HG02571 (cell line): ENCODE measurements around the gene GDF7.

Experiments
- ATAC-seq: cut with Tn5 transposase; IDR thresholded peaks from one replicate; pipeline ENCODE4 v1.9.1; 2021; ENCODE audit warnings: mild to moderate bottlenecking, moderate library complexity; ENCODE audit not compliant: unreplicated experiment

The GDF7 gene

DNA sequence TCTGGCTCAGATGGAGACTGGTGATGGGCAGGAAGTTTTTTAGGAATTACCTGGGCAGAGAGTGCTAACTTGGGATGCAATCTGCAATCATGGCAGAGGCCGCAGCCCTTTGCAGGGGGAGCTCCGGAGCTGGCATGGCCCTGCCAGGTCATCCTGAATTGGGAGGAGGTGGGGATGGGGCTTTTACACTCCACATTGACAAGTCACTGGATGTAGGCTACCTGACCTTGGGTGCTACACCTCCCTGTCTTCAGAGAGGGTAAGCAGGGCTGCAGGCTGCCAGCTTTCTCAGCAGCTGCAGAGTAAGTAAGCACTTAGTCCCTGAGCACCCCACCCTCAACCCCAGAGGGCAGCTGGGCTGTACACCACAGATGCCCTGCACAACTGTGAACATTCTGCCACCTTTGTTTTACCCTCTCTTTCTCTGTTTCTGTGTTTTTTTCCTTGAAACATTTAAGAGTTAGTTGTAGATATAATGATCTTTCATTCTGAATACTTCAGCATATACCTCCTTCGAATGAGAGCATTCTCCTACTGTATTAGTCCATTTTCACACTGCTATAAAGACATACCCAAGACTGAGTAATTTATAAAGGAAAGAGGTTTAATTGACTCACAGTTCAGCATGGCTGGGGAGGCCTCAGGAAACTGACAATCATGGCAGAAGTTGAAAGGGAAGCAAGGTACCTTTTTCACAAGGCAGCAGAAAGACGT lies 9.3 kb upstream of the GDF7 start:
- ATAC-seq, result no peak

DNA sequence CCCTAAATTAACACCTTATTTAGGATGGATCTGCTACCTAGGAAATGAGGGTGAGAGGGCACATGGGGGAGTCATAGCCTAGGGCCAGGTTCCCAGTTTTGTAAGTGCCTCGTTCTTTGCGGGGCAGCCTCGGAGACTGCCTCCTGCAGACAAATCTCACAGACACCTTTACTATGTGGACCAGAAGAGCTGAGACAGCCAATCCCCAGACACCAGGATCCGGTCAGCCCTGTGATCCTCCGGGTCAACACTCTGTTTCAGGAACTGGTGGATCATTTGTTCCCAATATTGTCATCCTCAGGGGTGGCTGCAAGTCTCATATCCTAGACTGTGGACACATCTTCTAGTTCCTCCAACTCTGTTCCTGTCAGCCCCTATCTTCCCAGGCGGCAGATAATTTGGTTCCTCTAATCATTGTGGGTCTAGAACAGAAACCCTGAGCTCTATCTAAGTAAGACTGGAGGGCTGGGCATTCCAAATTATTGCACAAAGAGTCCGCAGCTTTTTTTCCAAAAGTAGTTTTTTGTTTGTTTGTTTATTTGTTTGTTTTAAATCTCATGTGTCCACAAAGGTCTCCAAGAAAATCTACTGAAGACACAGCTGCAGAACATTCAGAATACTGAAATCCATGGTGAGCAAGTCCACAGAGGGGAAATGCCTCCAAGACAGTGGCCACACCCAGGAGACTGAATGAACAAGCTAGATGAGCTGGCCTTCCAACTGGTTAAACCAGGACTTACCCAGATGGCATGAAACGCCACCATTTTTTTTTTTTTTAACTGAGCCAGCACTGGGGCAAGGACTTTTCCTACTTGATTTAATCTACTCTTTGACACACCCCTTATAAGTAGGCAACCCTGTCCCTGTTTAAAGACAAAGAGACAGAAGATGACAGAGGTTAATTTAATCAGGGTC lies 6.2 kb upstream of the GDF7 start:
- no peak for ATAC-seq

DNA sequence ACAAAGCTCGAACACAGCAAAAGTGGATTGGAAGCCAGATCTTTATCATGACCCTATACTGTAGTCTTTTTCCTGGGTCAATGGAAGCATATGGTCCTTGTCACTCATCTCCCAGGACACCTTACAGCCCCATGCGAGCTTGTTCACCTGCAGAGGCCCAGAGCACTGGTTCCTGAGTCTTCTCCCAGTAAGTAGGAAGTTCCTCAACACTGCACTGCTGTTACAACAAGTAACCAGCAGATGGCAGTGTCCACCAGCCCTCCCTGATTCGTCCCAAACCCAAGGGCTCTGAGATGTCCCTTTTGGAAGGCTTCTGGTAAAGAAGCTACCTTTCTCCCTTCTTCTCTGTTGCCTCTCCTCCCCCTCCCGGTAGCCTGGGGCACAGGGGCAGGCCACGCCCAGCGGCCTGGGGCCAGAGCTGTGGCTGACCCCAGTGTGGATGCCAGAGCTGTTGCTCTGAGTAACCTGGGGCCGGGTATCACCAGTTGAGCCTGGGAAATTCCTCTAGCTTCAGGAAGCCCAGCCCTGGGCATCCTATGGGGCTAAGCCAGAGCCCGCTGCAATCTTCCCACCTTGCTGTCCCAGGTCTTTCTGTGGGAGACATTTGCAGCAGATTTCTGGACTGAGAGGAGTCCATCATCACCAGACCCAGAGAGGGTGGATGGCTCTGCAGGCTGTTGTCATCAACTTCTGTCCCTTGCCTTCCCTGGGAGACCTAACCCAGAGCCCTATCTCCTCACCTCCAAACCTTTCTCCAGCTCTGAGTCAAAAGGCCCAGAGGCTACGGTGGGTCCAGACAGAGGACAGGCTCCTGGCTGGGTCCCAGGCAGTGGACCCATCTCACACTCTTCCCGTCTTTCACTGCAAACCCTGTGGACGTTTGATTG lies 5.3 kb upstream of the GDF7 start:
- peak; percentile 73 for ATAC-seq

DNA sequence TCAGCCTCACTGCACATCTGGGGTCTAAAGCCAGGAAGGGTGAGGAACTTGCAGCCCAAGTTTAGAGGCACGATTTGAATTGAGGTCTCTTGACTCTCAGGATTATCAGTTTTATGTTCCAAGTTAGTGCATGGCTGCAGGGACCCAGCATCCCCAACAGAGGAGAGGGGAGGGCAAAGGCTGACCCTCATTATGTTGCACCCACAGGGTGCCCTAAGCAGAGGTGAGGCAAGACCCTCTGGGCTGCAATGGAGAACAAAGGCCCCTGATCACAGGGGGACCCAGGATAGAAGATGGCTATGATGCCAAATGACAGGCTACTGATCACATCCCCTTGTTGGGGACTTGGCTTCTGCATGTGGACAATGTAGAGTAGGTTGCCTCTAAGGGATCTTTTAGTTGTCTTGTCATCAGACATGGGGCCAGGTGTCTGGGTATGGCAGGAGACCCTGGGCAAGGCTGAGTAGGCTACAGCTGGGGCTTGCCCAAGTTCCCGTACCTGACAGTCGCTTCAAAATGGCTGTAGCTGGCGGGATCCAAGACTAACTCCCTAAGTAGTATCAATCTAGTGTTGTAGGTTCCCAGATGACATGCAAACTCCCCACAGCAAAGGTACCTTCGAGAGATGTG lies 4.5 kb upstream of the GDF7 start:
- ATAC-seq, result no peak

DNA sequence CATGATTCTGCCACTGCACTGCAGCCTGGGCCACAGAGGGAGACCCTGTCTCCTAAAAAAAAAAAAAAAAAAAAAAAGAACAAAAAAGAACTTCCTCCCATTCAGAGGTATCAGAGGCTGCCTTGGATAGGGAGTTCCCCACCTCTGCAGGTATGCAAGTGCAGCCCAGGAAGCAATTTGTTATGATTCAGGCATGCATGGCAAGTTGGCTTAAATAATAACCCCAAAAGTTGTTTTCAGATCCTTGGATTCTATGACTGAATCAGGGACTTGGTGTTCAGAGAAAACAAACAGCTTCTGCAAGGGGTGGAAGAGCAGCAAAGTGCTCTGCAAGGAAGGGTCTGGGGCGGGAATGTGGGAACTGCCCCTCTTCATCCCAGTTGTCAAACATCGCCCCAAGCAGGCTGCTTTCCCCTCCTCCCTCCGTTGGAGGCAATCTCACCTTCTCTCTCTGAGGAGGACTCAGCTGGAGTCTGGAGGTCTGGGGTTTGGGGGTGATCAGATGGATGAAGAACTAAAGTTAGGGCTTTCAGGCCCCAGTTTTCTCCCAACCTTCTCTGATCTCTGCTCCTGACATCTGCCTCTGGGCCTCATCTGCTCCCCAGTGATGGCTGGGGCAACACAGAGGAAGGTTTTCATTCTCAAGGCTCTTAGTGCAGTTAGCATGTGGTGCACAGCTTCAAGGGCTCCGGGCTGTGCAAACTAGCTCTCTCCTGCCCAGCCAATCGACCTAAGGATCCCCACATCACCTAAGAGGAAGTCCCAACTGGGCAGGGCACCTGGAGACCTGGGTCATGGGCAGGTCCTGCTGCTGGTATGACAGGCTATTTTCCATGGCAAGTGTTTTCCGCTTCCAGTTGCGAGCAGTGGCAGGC lies 3.5 kb upstream of the GDF7 start:
- no peak for ATAC-seq

DNA sequence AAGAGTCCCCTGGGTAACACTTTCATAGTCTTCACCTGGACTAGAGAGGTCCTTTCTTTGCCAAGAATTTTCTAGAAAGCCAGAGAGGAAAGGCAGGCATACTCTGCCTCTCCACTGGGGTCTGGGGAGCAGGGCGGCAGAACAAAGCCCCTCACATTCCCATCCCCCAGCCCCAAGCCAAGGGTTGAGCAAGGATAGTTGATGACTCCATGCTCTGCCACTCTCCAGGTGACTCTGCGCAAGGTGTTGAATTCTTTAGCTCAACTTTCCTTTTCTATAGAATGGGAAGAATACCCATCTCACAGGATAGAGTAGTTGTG lies 2.9 kb upstream of the GDF7 start:
- ATAC-seq, result no peak

DNA sequence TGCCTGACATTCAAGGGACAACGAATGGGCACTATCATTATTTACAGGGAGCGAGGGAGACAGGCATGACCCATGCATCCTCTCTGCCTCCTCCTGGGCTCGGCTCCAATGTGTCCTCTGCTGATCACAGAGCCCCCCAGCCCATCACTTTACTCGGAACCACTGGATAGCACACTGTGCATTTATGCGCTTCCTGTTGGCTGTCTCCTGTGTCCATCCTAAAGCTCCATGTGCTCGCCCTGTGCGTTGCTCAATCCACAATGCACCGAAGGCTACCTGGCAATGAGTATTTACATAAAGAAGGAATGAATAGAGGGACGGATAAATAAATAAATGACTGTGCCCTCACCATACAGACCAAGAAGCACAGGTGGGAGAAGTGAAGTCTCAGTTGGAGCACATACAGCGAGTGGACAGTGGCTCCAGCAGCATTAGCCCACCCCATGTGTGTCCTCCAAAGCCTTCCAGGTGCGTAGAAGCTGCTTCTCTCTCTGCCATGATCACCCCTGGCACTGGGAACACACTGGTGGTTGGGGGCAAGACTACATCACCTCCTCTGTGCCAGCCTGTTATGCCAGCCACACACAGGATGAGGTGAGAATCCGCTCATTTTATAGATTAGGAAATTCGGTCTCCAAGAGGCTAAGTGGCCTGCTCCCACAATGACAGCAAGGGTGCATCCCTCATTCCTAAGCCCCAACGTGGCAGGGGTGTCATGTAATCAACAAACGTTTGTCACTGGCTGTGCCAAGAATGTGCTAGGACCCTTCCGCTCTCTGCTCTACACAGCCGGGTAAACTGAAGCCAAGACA lies 2.3 kb upstream of the GDF7 start:
- no peak for ATAC-seq

DNA sequence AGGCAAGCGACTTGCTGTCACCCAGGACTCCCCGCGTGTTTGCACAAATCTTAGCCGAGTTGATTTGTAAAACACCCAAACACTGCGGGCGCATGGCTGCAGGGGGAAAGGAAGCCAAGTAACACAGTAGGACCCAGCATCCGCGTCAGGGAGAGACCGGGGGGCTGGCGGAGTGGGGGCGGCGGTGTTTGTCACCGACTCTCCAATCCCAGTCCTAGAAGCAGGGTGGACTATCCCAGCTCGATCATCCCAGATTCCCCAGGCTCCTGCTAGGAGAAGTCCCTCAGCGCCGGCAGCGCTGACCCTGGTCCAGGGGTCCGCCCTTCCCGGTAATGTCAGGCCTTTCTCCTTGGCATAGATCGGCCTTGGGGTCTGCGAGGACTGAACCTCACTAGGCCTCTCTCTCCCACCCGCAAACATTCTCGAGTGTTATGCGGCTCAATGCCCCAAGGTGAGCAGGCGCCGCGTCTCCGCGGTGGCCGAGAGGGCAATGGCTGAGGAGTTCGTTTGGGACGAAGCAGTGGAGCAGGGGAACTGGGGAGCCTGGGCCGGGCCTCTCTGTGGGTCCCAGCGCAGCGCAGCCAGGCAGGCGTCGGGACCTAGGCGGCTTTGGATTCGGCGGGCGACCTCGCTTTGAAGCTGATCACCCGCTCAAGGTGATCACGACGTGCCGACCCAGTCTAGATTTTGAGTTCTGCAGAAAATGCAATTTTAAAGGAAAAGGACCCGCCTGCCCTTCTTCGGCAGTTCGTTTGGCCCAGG lies 1.5 kb upstream of the GDF7 start:
- no peak for ATAC-seq

DNA sequence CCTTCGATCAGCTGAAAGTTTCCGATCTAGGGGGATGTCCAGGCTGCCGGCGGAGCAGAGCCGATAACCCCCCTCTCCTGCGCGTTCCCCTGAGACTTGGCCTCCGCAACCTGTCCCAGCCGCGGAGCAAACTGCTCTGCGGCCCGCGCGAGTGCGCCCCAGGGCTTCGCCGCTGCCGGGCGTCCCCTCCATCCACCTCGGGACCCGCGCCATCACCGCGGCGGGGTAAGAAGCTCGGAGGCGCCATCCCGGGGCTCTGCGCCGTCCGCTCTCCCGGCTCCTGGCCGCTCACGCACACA lies 990 bp upstream of the GDF7 start:
- no peak for ATAC-seq

DNA sequence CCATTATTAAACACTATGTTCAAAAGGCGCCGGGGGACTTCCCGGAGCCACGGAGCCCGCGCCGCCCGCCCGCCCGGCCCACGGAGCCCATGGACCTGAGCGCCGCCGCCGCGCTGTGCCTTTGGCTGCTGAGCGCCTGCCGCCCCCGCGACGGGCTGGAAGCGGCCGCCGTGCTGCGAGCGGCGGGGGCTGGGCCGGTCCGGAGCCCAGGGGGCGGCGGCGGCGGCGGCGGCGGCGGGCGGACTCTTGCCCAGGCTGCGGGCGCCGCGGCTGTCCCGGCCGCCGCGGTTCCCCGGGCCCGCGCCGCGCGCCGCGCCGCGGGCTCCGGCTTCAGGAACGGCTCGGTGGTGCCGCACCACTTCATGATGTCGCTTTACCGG lies 197 bp downstream of the GDF7 start:
- no peak for ATAC-seq

DNA sequence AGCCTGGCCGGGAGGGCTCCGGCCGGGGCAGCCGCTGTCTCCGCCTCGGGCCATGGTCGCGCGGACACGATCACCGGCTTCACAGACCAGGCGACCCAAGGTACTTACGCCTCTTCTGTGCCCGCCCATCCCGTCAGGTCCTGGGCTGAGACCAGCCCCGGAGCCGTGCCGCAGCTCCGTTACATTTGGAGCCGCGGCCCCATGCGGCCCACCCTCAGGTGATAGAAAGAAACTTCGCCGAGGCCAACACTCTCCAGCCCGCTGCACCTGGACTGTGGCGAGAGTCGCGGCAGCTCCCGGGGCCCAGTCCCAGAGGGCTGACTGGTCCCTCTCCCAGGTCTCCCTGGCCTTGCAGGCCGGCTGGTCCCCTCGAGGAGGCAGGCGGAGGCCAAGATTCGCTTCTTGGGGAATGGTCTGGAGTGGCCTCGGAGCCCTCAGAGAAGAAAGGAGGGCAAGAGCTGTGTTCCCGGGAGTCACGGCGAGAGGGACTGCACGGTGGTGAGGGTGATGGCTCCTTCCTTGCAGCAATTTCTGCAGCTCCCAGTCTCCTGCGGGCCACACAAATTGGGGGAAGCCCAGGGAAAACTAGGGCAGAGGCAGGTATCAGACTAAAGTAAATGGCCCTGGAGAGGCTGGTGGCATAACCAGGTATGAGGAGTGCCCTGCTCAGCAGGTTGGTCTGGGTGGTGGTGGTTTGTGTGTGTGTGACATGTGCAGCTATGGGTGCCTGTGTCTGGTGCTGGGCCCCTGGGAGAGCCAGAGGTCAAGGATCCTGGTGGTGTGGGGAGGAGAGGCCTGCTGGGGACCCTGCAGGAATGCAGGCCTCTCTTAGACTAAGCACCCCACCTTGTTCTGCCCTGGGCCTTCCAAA lies 822 bp downstream of the GDF7 start:
- no peak for ATAC-seq

DNA sequence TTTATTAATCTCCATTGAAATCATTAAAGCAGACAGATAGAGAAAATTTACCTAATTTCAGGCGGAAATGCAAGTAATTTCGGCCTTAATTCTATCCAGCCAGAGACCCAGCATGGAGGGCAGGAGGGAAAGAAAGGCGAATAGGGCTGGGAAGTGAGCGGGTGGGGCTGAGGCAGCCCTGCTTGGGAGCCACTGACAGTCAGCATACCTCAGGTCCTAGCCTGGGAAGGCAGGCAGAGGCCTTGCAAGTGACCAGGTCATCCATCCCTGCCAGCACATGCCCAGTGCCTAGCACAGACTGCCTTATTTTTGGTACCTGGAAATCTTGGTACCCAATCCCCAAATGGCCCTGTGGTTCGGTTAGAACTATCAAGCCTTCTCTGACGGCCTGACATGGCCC lies 1.5 kb downstream of the GDF7 start:
- no peak for ATAC-seq

DNA sequence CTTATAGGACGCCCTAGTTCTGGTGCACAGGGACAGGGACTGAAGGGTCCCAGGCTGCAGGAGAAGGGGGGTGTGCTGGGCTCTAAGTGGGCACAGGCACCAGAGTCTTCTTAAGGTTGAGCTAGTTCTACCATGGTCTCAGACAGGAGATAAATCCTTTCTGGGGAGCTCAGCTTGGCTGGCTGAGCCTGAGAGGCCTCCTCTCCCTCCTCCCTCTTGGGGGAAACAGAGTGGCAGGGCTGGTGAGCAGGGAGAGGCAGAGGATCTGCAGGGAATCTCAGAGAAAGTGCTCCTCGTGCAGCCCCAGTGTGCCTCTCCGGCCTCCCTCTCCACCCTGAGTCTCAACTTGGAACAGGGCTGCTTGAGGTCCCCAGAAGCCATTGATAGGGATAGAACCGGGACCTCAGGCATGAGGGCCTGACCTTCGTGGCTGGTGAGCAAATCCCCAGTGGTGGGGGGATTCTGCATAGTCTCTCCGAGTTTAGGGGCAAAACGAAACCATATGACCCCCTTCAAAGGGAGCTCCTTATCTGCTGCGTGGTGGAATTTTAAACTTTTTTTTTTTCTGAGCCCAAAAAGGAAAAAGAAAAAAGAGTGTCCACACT lies 2.0 kb downstream of the GDF7 start:
- ATAC-seq, result no peak

DNA sequence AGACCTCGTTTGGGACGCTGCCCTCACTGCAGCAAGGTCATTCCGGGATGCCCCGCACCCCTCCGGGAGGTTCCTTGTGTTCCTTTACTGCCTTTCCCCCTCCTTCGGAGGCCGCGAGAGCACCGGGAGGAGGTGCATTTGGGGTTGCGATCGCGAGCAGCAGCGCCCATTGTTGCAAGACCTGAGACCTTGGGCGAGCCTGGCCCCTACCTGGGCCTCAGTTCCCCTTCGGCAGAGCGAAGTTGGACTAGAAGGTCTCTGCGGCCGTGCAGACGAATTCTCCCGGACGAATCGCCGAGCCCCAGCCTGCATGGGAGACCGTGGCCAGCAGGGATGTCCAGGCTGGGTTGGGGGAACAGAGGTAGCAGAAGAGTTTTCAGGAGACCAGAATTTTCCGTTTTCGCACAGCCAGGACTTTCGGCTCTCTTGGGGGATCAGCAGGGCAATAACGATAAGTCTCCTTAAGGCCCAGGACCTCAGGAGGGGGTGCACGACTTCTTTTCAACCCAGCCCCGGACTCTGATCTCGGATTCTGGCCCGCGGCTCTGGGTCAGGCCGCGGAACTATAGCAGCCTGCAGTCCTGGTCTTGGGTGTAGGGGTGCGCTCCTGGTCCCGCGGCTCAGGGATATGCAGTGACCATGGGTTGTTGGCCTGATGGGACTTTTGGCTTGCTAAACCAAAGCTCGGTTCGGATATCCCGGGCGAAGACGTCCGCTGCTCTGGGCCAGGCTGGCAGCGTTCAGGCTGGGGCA lies 2.8 kb downstream of the GDF7 start:
- ATAC-seq, result no peak

DNA sequence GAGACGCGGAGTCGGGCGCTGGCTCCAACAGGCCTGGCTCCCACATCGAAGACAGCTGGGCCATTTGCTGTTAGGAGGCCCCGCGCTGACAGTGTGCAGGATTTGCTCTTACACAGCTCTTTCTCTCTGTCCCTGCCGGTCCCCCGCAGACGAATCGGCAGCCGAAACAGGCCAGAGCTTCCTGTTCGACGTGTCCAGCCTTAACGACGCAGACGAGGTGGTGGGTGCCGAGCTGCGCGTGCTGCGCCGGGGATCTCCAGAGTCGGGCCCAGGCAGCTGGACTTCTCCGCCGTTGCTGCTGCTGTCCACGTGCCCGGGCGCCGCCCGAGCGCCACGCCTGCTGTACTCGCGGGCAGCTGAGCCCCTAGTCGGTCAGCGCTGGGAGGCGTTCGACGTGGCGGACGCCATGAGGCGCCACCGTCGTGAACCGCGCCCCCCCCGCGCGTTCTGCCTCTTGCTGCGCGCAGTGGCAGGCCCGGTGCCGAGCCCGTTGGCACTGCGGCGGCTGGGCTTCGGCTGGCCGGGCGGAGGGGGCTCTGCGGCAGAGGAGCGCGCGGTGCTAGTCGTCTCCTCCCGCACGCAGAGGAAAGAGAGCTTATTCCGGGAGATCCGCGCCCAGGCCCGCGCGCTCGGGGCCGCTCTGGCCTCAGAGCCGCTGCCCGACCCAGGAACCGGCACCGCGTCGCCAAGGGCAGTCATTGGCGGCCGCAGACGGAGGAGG lies 3.5 kb downstream of the GDF7 start:
- ATAC-seq, result no peak
